Kidney epithelial cell (primary cell): Measurements from ENCODE around the gene GOSR2. TPM values are rescaled to one million over a fixed set of nuclear protein-coding genes. Genes with fewer than 3 reads are reported as not detected.

ENCODE experiments used
- DNase-seq: peaks from one replicate; pipeline ENCODE4 v3.0.0-alpha.2; 2010; ENCODE audit warnings: low read depth
- H3K27me3 ChIP-seq: 2 replicates; pipeline ENCODE4 v1.6.0; 2011; ENCODE audit warnings: low read length; ENCODE audit not compliant: control insufficient read depth, insufficient read depth
- H3K36me3 ChIP-seq: 2 replicates; pipeline ENCODE4 v1.5.1; 2011; ENCODE audit warnings: low read length; ENCODE audit not compliant: control insufficient read depth, insufficient read depth
- H3K4me3 ChIP-seq: 2 replicates; pipeline ENCODE4 v1.5.1; 2011; ENCODE audit warnings: low read depth, mild to moderate bottlenecking, control low read depth, low read length
- CTCF ChIP-seq: IDR thresholded peaks from 2 replicates; pipeline ENCODE4 v1.5.1; 2011; ENCODE audit warnings: mild to moderate bottlenecking, moderate library complexity, low read length, control low read depth, inconsistent platforms; ENCODE audit not compliant: insufficient read depth, poor library complexity, severe bottlenecking
- total RNA-seq: library from RNA; depleted of rRNA; stranded (reverse); fragments of >200 nt; gene quantifications from 2 replicates; pipeline ENCODE4 v1.2.3, GENCODE V29; 2015

GOSR2 gene
- total RNA-seq, 1 donor from 2014 or later, result 37.4 TPM

- Histone ChIP-seq H3K27me3 (peaks cover 22% of the 10 kb centered on the region), H3K4me3 (no peak overlapping the region), H3K36me3 (no peaks in the 10 kb centered on the region)
- TF ChIP-seq CTCF, result no peak
- no peak for DNase-seq
Observed at GRCh38 chr17:46894024-46894423, 28.9 kb upstream of the GOSR2 start.

- Histone ChIP-seq H3K36me3 (no peaks in the 10 kb centered on the region), H3K27me3 (peaks cover 17% of the 10 kb centered on the region), H3K4me3 (no peak overlapping the region)
- no peak for TF ChIP-seq CTCF
- DNase-seq, result no peak
Observed at GRCh38 chr17:46894476-46895151, 28.3 kb upstream of the GOSR2 start.

GRCh38 chr17:46895171-46895570 is 27.8 kb upstream of the GOSR2 start:
- Histone ChIP-seq H3K4me3 (no peak overlapping the region), H3K36me3 (no peaks in the 10 kb centered on the region), H3K27me3 (peaks cover 19% of the 10 kb centered on the region)
- no peak for TF ChIP-seq CTCF
- no peak for DNase-seq

GRCh38 chr17:46896991-46897390 is 26.0 kb upstream of the GOSR2 start:
- peaks cover 19% of the 10 kb centered on the region for H3K27me3 ChIP-seq
- no peak for DNase-seq
- no peak for TF ChIP-seq CTCF
- H3K36me3 ChIP-seq, result no peaks in the 10 kb centered on the region
- no peak overlapping the region for H3K4me3 ChIP-seq

- TF ChIP-seq CTCF, result no peak
- Histone ChIP-seq H3K27me3 (peaks cover 19% of the 10 kb centered on the region), H3K36me3 (no peaks in the 10 kb centered on the region), H3K4me3 (no peak overlapping the region)
- DNase-seq, result no peak
Observed at GRCh38 chr17:46898364-46898763, 24.6 kb upstream of the GOSR2 start.

- Histone ChIP-seq H3K27me3 (peaks cover 16% of the 10 kb centered on the region), H3K4me3 (no peak overlapping the region), H3K36me3 (no peaks in the 10 kb centered on the region)
- no peak for TF ChIP-seq CTCF
- no peak for DNase-seq
Observed at GRCh38 chr17:46898860-46899259, 24.1 kb upstream of the GOSR2 start.
